GM18499 (cell line): ENCODE data around the gene BSX.

Source experiments
- ATAC-seq: cut with Tn5 transposase; IDR thresholded peaks from one replicate; pipeline ENCODE4 v1.9.1; 2021; ENCODE audit warnings: moderate number of reproducible peaks; ENCODE audit not compliant: insufficient read depth, unreplicated experiment

The BSX gene

DNA sequence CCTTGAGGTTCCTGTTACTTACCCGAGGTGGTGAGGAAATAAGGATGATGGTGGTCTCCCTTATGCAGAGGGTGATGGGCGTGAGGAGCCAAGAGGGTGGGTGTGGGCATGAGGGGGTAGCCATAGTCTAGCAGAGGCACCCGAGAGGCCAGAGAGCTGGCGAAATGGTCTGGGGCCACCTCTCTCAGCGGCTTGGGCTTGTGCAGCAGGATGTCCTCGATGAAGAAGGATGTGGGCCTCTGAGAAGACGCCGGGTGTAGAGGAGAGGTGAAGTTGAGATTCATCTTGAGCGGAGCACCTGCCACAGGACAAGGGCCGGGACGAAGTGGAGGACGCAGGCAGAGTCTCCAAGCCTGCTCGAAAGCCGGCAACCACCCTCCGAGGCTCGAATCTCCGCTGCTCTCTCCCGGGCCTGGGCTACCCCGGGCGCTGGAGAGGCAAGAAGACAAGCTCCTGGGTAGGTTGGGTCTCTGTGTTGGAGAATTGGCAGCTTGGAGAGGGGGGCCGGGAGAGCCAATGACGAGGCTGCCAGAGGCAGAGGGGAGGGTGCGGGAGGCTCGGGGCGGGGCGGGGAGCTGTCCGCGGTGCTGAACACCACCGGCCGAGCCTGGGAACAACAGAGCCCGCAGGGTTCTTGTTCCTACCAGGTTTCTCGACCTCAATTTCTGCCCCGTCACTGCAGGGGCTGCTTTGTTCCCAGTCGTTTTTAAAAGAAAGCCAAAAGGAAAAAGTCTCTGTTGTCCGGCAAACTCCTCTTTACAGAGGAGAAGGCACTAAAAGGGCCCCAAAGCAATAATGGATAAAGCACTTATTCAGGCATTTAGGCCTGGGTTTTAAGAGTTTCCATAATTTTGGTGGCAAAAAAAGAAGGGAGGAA, at the start of gene BSX:
TSS of gene BSX (minus strand) at position 447 of the 877 bp plus-strand sequence. CDS start at position 284, 163 bp downstream.
- no peak for ATAC-seq

GRCh38 chr11:123030517-123030916, 48.9 kb upstream of the BSX start:
- ATAC-seq, result no peak

- ATAC-seq, result no peak
Measured at GRCh38 chr11:123020968-123021367, 39.3 kb upstream of the BSX start.

DNA sequence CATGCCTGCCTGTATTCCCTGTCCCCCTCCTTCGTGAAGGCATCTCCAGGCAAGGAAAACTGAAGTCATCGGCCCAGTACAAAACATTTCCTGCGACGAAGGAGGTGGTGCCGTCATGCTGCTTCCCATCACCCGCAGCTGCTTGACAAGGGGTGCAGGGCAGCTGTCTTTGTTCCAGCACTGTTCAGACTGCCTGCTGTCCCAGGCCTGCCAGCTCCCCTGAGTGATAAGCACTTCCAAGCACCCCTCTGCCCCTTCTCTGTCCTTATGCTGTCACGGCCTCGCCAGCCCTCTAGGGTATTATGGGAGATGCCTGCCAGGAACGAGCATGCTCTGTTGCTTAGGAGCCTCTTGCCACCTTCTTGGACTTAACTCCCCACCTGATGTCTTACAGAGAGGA, 37.1 kb upstream of the BSX start:
- ATAC-seq, result no peak

- ATAC-seq, result no peak
Measured at GRCh38 chr11:123011510-123011909, 29.9 kb upstream of the BSX start.

DNA sequence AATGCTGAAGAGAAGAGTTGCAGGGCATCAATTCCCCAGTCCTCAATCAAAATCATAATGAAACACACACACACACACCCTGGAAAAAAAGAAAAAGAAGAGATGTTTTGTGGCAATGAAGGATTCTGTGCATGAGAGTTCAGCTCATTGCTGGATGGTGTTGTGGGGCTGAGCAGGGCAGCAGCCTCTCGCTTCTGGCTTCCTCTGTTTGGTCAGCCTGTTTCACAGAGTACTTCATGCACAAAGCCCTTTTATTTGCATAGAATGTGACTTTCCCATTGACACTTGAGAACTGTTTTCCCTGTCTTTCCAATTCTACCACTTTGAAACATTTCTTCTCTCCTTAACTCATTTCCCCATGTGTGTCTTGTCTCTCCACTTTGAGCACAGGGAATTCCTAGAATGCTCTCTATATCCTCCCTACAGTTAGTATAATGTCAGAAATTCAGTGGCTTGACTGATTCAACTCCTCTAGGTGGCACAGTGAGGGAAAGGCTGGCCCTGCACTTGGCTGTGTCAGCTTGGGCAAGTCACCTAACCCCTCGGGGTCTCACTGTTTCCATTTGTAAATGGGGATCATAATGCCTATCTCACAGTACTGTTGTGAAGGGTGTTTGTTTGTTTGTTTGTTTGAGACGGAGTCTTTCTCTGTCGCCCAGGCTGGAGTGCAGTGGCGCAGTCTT, 25.4 kb upstream of the BSX start:
- ATAC-seq, result no peak

DNA sequence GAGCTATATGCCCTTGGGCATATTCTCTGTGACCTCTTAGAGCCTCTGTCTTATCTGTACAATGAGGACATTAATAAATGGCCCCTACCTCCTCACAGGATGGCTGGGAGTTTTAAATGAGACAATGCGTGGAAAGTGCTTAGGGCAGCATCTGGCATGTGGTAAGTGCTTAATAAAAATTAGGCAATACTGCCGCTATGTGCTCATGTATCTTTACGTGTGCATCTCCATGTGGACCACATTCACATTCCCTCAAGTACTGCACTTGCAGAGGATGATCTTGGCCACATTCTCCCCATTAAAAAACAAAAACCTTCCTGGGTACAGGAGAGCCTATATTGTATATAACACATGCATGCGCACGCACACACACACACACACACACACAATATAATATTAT, 19.1 kb upstream of the BSX start:
- ATAC-seq, result no peak

DNA sequence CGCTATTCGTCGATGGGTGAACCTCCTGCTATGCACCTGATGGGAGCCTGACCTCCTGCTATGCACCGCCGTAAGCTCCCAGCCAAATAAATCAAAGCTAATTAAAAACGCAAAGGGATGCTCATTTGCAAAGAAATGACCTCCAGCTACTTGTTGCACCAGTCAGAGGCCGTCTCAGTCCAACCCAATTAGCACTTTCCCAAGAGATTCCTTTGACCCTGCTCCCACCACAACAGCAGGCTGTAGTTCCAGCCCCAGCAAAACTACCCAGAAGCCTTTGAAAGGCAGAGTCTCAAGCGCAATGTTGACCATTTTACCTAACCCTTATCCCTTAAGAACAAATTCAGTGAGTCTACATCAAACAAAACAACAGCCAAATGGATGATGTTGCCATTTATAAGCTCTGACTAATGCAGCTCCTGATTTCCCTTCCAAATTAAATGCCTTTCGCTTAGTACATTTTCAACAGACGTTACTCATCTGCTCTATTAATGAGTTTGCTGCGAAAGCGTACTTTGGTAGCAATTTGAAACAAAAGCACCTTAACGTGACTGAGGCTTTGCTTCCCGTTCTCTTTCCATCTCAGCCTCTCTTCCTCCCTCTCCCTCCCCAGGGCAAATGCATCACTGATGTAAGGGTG, 17.2 kb upstream of the BSX start:
- no peak for ATAC-seq

DNA sequence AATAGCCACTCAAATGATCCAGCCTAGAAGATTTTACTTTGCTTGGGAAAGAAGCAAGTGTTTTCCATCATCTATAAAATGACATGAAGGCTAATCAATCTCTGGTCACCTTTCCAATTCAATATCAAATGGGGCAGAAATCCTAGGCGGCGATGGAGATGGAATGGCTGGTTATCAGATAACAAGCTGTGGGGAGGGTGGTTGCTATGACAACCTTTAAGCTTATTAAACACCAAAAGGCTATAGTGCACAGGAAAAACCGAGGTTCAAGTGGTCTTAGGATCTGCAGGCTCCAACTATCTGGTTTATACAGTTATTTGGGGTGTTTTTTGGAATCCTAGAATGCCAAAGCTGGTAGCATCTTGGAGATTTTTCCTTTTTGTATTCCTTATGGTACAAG, 13.9 kb upstream of the BSX start:
- ATAC-seq, result no peak

DNA sequence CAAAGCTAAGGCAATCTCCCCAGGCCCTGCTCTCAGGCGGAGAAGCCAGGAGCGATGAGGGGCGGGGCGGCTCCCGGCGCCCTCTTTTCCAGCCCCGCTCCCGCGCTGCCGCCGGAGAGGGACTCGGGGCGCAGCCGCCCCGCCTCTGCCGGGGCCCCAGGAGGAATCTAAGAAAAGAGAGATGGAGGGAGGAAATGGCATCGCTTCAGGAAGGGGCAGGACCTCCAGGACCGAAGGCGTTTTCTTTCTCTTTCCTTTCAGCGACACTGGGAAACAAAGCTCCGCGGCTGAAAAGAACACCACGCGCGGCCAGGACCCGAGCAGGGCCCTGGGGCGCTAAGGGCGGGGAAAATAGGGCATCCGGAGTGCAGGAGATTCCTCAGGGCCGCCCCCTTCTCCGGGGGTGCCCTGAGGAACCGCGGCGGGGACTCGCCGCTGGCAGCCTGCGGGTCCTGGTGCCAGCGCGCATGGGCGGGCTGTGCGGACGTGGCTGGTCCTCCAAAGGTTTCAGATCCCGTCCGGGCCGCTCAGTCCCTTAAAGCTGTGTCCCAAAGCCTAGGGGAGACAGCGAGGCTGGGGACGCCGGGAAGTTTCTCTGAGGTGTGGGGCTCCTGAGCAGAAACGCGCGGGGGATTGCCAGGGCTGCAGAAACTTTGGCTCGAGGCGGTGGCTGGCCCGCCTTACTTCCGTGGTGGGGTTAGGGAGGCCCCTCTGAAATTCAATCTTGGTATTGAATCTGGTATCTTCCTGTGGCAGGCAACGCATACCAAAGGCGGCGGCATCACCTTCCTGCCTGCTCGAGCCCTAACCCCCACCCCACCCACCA, 2.8 kb upstream of the BSX start:
- ATAC-seq, result no peak

DNA sequence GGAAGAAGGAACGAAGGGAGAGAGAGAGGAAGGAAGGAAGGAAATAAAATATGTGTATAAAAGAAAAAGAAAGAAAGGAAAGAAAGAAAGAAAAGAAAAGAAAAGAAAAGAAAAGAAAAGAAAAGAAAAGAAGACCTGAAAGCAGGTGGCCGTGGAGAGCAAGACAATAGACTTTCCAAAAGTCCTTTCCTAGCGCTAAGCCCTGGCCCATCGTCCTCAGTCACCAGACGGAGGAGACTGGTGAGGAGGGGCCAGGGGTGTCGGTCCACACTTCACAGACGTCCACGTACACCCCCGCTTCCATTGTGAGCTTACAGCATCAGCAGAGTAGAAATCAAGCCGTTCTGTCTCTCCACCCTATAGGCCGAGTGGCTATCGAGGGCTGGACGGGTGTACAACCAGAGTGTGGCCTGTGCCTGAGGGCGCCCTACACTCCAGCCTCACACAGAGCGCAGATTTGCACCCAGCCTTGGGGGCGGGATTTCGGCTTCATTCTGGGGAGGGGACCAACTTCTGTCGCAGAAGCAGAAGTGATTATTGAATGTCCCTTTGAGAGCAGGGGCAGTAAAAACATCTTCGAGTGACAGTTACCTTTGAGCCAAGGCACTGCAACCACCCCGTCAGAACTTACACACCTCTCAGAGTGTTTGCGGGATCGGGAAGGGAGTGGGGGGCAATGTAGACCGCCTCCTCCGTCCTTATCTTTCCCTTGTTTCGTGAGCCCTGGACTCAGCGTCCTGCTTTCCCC, 2.0 kb upstream of the BSX start:
- ATAC-seq, result no peak

DNA sequence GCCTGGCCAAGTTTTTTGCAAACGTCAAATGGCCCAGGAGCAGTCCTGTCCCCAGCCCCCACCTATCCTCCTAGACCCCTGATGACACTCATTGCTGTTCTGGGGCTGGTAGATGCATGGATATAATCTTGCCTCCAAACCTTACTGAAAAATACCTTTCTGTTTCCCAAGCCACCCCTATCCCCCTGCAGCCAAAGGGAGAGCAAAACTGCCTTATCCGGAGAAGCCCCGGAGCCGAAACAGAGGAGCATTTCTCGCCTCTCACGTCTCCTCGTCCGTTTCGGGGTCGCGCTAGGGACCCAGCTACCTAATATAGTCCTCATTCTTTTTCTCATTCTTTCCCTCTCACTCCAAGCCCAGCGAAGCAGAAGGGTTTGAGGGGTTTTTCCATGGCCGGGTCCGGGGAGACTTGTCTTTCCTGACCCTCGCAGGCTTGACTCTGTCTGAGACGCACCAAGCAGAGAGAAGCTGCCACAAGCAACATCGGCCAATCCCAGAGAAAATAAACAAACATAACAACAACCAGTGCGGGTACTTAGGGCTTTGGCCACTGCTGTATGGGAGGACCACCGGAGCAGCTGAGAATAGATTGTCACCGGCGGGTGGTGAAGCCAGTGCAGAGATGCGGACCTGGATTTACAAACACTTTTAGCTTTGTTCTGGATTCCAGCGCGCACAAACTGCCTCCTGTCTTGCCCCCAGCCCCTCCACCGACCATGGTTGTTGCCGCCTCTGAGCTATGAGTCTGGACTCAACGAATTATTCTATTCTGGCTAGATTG, 1.6 kb downstream of the BSX start:
- no peak for ATAC-seq

GRCh38 chr11:122979103-122979814, 2.4 kb downstream of the BSX start:
- ATAC-seq, result no peak

- no peak for ATAC-seq
Measured at GRCh38 chr11:122978299-122978620, 3.4 kb downstream of the BSX start.

GRCh38 chr11:122977470-122978298, 4.0 kb downstream of the BSX start:
- no peak for ATAC-seq

GRCh38 chr11:122976734-122977469, 4.7 kb downstream of the BSX start:
- ATAC-seq, result no peak
